Body of pancreas (tissue), 4 donors: ENCODE data around the gene XDH.

Experiments used
- CTCF ChIP-seq, 7 experiments: fragments of 450-650 bp in 4 of 7; fragments of 200-600 bp in 3 of 7; sonication (generic) in 3 of 7; IDR thresholded peaks; one replicate each; pipeline ENCODE4 v1.5.1; 2016 to 2019; ENCODE audit warnings: antibody characterized with exemption in 7 of 7
- POLR2A ChIP-seq, 3 donors: fragments of 450-650 bp; IDR thresholded peaks; one replicate each; pipeline ENCODE4 v1.6.1; 2016; ENCODE audit warnings: antibody characterized with exemption in 3 of 3, mild to moderate bottlenecking in 2 of 3

- TF ChIP-seq CTCF (IDR thresholded peaks at IDR 0.05), result no peak
- TF ChIP-seq POLR2A (IDR thresholded peaks at IDR 0.05), result no peak
These were observed 74.8 kb downstream of the XDH start for GRCh38 chr2:31339696-31340095.
